Thyroid gland (tissue), 4 donors: ENCODE measurements around the gene TSHZ2. TPM values are rescaled to one million over a fixed set of nuclear protein-coding genes. Genes with fewer than 3 reads are reported as not detected.

Experiments used
- DNase-seq, 2 donors: peaks; one replicate each; pipeline ENCODE4 v3.0.0-alpha.2; 2019
- H3K27ac ChIP-seq, 3 donors: fragments of 200-600 bp; sonication (generic); 1 replicate in 2 of 3; 2 replicates in 1 of 3; pipeline ENCODE4 v1.5.1; 2016 to 2019; ENCODE audit warnings: mild to moderate bottlenecking in 1 of 3, moderate library complexity in 1 of 3
- H3K27me3 ChIP-seq: fragments of 200-600 bp; sonication (generic); one replicate; pipeline ENCODE4 v1.5.1; 2019
- H3K36me3 ChIP-seq, 2 donors: fragments of 200-600 bp; sonication (generic); one replicate each; pipeline ENCODE4 v1.5.1; 2016 to 2019
- H3K4me1 ChIP-seq, 2 donors: fragments of 200-600 bp; sonication (generic); one replicate each; pipeline ENCODE4 v1.5.1; 2017 to 2019
- H3K4me3 ChIP-seq, 3 donors: fragments of 200-600 bp; sonication (generic); replicated peaks in 1 of 3; 1 replicate in 2 of 3; 2 replicates in 1 of 3; pipeline ENCODE4 v1.5.1; 2016; ENCODE audit warnings: mild to moderate bottlenecking in 1 of 3
- H3K9me3 ChIP-seq: fragments of 200-600 bp; sonication (generic); one replicate; pipeline ENCODE4 v1.5.1; 2017
- CTCF ChIP-seq, 6 experiments: fragments of 200-600 bp in 3 of 6; fragments of 450-650 bp in 3 of 6; sonication (generic) in 3 of 6; IDR thresholded peaks; one replicate each; pipeline ENCODE4 v1.5.1; 2016 to 2019; ENCODE audit warnings: antibody characterized with exemption in 6 of 6, mild to moderate bottlenecking in 2 of 6, inconsistent platforms in 1 of 6, moderate library complexity in 1 of 6
- POLR2A ChIP-seq, 2 donors: fragments of 450-650 bp; IDR thresholded peaks; one replicate each; pipeline ENCODE4 v1.6.1; 2017; ENCODE audit warnings: antibody characterized with exemption in 2 of 2, mild to moderate bottlenecking in 2 of 2, moderate library complexity in 1 of 2
- WGBS, 2 donors: methylation state at CpG; one replicate each; pipeline ENCODE4 v1.1.5; 2017; 5-methylcytosine and 5-hydroxymethylcytosine counted together
- intact Hi-C: fragments of 100-400 bp; cut with DNase I; formaldehyde crosslinking; loops from one replicate; pipeline ENCODE4 v1.15.1; 2023
- total RNA-seq, 4 donors: library from RNA; depleted of rRNA; stranded (reverse); fragments of >200 nt; gene quantifications; one replicate each; pipeline ENCODE4 v1.2.3, GENCODE V29; 2016

The TSHZ2 gene
- total RNA-seq, 4 donors from 2014 or later, result 11.0 to 27.9 (median 14.0) TPM

- H3K4me1 ChIP-seq, result no peaks in the 10 kb centered on the region
- no peak overlapping the region for H3K4me3 ChIP-seq
- H3K27ac ChIP-seq, result no peak overlapping the region
- WGBS, 2 donors, result 83 to 88% methylated on average over 1 of the region's 1 CpG
- TF ChIP-seq POLR2A (IDR thresholded peaks at IDR 0.05), result no peak
- TF ChIP-seq CTCF (IDR thresholded peaks at IDR 0.05), result no peak
- no peak for DNase-seq
- H3K9me3 ChIP-seq, result no peaks in the 10 kb centered on the region
- H3K36me3 ChIP-seq, result no peaks in the 10 kb centered on the region
- no peaks in the 10 kb centered on the region for H3K27me3 ChIP-seq
- intact Hi-C loops, result no loop called here
Measured at GRCh38 chr20:52987295-52987694, 15.1 kb downstream of the TSHZ2 start.

GRCh38 chr20:52991830-52992229 lies 19.7 kb downstream of the TSHZ2 start:
- TF ChIP-seq POLR2A (IDR thresholded peaks at IDR 0.05) (no peak), CTCF (IDR thresholded peaks at IDR 0.05) (no peak)
- peaks cover 0 to 5% of the 10 kb centered on the region in 2 donors for H3K4me1 ChIP-seq
- no peak for DNase-seq
- no peaks in the 10 kb centered on the region for H3K36me3 ChIP-seq
- H3K27me3 ChIP-seq, result no peaks in the 10 kb centered on the region
- no peak overlapping the region for H3K4me3 ChIP-seq
- 65% methylated on average over 4 of the region's 4 CpGs for WGBS, 2 donors
- no peaks in the 10 kb centered on the region for H3K9me3 ChIP-seq
- no peak overlapping the region for H3K27ac ChIP-seq
- intact Hi-C loops, result no loop called here

- no peaks in the 10 kb centered on the region for H3K36me3 ChIP-seq
- no peak for DNase-seq
- no peak overlapping the region for H3K4me3 ChIP-seq
- 63 to 66% methylated on average over 1 of the region's 1 CpG for WGBS, 2 donors
- no peaks in the 10 kb centered on the region for H3K27me3 ChIP-seq
- H3K9me3 ChIP-seq, result no peaks in the 10 kb centered on the region
- no peak for TF ChIP-seq CTCF (IDR thresholded peaks at IDR 0.05)
- TF ChIP-seq POLR2A (IDR thresholded peaks at IDR 0.05), result no peak
- H3K27ac ChIP-seq, result peak overlapping the region in 1 of 3 donors; percentile 21
- H3K4me1 ChIP-seq, result peaks cover 0 to 5% of the 10 kb centered on the region in 2 donors
- intact Hi-C loops, result no loop called here
Measured at GRCh38 chr20:52992632-52993031, 20.5 kb downstream of the TSHZ2 start.

- H3K9me3 ChIP-seq, result no peaks in the 10 kb centered on the region
- 30 to 32% methylated on average over 3 of the region's 3 CpGs for WGBS, 2 donors
- peaks cover 0 to 5% of the 10 kb centered on the region in 2 donors for H3K4me1 ChIP-seq
- H3K4me3 ChIP-seq, result no peak overlapping the region
- no peak for DNase-seq
- TF ChIP-seq POLR2A (IDR thresholded peaks at IDR 0.05), result no peak
- TF ChIP-seq CTCF (IDR thresholded peaks at IDR 0.05), result no peak
- no peaks in the 10 kb centered on the region for H3K36me3 ChIP-seq
- intact Hi-C loops, result no loop called here
- no peaks in the 10 kb centered on the region for H3K27me3 ChIP-seq
- H3K27ac ChIP-seq, result peak overlapping the region; percentile 21 to 30 (median 26)
Measured at GRCh38 chr20:52993076-52993475, 20.9 kb downstream of the TSHZ2 start.

- Histone ChIP-seq H3K4me1 (peaks cover 0 to 5% of the 10 kb centered on the region in 2 donors), H3K27me3 (no peaks in the 10 kb centered on the region), H3K36me3 (no peaks in the 10 kb centered on the region), H3K27ac (no peak overlapping the region), H3K4me3 (no peak overlapping the region), H3K9me3 (no peaks in the 10 kb centered on the region)
- WGBS, 2 donors, result 76 to 77% methylated on average over 10 of the region's 10 CpGs
- TF ChIP-seq POLR2A (IDR thresholded peaks at IDR 0.05) (no peak), CTCF (IDR thresholded peaks at IDR 0.05) (no peak)
- no peak for DNase-seq
- intact Hi-C loops, result no loop called here
Measured at GRCh38 chr20:52994184-52994970, 22.2 kb downstream of the TSHZ2 start.
